ENCODE measurements around the gene KNDC1.

The KNDC1 gene

GRCh38 chr10:133206356-133207040 is 46.5 kb downstream of the KNDC1 start:
- no peak for DNase-seq (ENCODE audit: low read depth)

GRCh38 chr10:133207041-133207600 is 47.1 kb downstream of the KNDC1 start:
- no peak for DNase-seq (ENCODE audit: low read depth)

DNA sequence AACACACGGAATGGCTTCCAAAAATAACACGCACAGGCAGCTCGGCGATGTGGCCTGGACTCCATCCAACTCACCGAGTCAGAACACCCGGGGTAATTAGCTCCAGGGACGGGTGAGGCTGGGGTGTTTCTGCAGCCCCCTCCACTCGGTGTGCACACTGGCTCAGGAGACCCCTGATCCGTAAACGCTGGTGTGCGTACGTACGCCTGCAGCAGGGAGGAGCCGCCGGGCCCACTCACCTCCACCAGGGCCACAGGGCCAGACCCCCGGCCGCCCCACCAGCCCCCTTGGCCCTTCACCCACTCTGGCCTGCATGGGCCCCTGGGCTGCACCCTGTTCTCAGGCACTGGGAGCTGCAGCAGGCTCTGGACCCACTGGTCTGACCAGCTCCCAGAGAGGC is 47.6 kb downstream of the KNDC1 start:
- no peak for DNase-seq (ENCODE audit: low read depth)

DNA sequence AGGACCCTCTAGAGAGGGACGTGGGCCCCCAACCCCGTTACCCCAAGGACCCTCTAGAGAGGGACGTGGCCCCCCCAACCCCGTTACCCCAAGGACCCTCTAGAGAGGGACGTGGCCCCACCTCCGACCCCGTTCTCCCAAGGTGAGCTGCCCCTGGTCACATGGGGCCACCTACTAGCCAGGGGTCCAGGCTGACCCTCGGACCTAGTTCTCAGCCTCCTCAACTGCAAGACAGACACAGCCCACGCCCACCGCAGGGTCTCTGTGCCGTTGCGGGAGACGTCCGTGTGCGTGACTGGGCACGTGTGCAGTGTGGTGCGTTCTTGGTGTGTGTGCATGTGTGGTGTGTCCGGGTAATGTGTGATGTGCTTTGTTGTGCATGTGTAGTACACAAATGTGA is 48.4 kb downstream of the KNDC1 start:
- no peak for DNase-seq (ENCODE audit: low read depth)

GRCh38 chr10:133209117-133209516 is 49.1 kb downstream of the KNDC1 start:
- no peak for DNase-seq (ENCODE audit: low read depth)

DNA sequence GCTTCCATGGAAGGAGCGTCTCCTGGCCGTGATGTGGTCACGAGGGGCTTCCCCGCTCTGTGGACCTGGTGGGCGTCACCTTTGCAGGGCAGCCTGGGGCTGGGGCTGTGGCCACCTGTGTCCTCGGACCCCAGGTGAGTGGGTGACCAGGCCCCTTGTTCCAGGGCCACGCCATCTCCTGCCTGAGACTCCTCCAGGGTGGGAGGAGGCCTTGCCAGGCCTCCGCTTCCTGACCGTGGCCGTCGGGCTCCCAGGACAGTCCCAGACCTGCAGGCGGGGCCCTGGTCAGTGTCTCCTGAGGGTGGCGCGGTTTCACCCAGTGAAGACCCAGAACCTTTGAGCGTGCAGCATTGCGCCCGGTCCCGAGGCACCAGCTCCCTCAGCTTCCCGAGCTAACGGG is 49.6 kb downstream of the KNDC1 start:
- no peak for DNase-seq (ENCODE audit: low read depth)

- DNase-seq (ENCODE audit: low read depth): no peak
Observed at GRCh38 chr10:133210398-133211140, 50.5 kb downstream of the KNDC1 start.

DNA sequence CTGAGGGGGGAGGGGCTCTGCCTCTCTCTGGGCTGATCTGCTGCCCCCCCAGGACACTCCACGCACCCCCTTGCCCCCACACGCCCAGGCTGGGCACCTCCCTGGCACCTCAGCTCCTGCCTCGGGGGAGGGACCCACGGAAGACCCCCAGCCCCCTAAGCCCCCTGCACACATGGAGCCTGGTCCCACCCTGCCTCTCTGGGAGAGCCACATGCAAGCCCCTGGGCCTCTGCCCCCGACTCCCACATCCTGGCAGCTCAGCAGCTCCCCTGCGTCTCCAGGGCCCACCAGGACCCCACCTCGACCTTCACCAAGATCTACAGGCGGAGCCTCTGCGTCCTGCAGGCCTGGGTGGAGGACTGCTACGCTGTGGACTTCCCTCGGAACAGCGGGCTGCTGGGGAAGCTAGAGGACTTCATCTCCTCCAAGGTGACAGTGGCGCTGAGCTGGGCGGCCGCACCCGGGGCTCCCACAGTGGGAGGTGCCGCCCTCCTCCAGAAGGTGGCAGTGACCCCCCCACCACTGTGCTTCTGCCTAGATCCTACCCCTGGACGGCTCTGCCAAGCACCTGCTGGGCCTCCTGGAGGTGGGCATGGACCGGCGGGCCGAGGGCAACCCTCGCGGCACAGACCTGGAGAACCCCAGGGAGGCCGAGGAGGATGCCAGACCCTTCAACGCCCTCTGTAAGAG is 51.3 kb downstream of the KNDC1 start:
- DNase-seq (ENCODE audit: low read depth): no peak

- no peak for DNase-seq (ENCODE audit: low read depth)
Observed at GRCh38 chr10:133211959-133212852, 52.2 kb downstream of the KNDC1 start.

GRCh38 chr10:133212853-133213494 is 53.0 kb downstream of the KNDC1 start:
- no peak for DNase-seq (ENCODE audit: low read depth)

DNA sequence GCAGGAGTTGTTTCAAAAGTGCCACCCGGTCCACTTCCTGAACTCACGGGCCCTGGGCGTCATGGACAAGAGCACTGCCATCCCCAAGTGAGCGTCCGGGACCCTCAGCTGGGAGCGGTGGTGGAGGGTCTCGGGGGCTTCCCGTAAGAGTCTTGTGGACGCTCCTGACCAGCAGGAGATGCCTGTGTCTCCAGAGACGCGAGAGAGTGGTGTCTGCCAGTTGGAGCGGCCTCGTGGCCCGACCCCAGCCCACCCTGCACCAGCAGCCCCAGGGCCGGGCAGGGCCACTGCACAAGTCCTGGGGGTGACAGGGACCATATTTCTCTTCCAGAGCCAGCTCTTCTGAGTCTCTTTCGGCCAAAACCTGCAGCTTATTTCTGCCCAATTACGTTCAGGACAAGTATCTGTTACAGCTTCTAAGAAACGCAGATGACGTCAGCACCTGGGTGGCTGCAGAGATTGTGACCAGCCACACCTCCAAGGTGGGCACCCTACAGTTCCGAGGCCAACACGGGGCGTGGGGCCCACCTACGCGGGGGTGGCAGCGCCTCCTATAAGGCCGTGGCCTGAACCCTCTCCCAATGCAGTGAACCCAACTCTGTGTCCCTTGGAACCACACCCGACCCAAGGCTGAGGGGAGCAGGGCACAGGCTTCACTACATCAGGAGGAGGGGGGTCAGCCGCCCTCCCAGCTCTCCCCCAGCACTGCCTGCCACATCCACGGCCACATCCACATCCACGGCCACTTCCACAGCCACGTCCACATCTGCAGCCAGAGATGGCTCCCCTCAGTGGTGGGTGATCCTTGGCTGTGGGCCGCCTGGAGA is 53.8 kb downstream of the KNDC1 start:
- no peak for DNase-seq (ENCODE audit: low read depth)

- no peak for DNase-seq (ENCODE audit: low read depth)
Observed at GRCh38 chr10:133214468-133215410, 54.7 kb downstream of the KNDC1 start.

GRCh38 chr10:133215586-133215985 is 55.6 kb downstream of the KNDC1 start:
- no peak for DNase-seq (ENCODE audit: low read depth)

DNA sequence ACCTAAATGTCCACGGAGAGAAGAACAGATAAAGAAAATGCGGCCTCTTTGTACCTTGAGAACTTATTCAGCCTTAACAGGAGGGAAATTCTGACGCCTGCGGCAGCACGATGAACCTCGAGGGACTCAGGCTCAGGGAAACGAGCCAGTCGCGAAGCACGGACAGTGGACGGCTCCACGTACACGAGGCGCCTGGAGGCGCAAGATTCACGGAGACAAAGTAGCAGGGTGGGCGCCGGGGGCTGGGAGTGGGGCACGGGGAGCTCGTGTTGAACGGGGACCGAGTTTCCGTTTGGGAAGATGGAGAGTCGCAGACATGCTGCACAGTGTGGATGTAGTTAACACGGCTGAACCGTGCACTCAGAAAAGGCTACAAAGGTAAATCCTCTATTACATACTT is 56.8 kb downstream of the KNDC1 start:
- DNase-seq (ENCODE audit: low read depth): no peak

- no peak for DNase-seq (ENCODE audit: low read depth)
Observed at GRCh38 chr10:133217800-133218589, 58.0 kb downstream of the KNDC1 start.

DNA sequence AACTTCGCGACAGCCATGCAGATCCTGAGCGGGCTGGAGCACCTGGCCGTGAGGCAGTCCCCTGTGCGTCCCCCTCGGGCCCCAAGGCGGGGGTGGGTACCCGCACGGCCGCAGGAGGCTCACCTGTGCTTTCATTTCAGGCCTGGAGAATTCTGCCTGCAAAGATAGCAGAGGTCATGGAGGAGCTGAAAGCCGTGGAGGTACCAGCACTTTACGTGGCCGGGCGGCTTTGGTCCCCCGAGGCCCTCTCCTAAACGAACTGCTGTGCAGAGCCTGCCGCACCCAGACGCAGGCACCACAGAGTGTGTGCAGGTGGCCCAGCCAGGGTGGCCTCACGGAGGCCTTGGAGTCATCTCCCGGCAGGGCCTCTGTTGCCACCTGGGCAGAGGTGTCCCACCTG is 58.9 kb downstream of the KNDC1 start:
- DNase-seq (ENCODE audit: low read depth): no peak

GRCh38 chr10:133219782-133220181 is 59.8 kb downstream of the KNDC1 start:
- no peak for DNase-seq (ENCODE audit: low read depth)

GRCh38 chr10:133221331-133221730 is 61.3 kb downstream of the KNDC1 start:
- DNase-seq (ENCODE audit: low read depth): no peak

All from activated T-cell treated with anti-CD3 and anti-CD28 coated beads for 48 hours (primary cell).